Limb (tissue), 2 donors: ENCODE results near the gene HIC2.
"Not testable (repeated sequence)": the region's sequence is repeated elsewhere in the genome, so short reads cannot be mapped to it uniquely, and the experiment has no call there.

Experiments used
- DNase-seq, 2 donors: peaks; one replicate each; pipeline ENCODE4 v3.0.0-alpha.2; 2016; ENCODE audit errors: extremely low spot score in 2 of 2

The HIC2 gene, protein sequence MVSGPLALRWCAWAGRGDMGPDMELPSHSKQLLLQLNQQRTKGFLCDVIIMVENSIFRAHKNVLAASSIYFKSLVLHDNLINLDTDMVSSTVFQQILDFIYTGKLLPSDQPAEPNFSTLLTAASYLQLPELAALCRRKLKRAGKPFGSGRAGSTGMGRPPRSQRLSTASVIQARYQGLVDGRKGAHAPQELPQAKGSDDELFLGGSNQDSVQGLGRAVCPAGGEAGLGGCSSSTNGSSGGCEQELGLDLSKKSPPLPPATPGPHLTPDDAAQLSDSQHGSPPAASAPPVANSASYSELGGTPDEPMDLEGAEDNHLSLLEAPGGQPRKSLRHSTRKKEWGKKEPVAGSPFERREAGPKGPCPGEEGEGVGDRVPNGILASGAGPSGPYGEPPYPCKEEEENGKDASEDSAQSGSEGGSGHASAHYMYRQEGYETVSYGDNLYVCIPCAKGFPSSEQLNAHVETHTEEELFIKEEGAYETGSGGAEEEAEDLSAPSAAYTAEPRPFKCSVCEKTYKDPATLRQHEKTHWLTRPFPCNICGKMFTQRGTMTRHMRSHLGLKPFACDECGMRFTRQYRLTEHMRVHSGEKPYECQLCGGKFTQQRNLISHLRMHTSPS

DNA sequence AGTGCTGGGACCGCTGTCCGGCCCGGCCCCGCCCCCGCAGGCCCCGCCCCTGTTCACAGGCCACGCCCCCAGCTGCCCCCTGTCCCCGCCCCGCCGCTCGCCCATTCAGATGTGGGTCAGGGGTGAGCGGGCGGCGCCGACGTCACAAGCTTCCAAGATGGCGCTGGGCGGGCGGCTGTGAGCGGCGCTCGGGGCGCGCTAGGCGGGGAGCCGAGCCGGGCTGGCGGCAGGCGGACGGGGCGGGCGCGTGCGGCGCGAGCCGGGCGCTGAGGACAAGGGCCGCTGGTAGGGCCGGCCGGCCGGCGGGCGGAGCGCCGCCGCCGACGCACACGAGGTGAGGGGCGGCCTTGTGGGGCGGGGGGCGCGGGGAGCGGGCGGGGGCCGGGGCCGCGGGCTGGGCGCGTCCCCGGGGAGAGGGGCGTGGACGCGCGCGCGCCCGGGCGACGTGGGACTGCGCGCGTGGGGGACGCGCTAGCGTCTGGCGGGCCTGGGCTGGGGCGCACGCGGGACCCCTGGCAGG, at the start of gene HIC2:
Gene HIC2, plus strand, starts transcription at position 145 of the 520 bp plus-strand sequence. CDS start 25,461 bp downstream, outside the sequence.
- not testable (repeated sequence) for DNase-seq

DNA sequence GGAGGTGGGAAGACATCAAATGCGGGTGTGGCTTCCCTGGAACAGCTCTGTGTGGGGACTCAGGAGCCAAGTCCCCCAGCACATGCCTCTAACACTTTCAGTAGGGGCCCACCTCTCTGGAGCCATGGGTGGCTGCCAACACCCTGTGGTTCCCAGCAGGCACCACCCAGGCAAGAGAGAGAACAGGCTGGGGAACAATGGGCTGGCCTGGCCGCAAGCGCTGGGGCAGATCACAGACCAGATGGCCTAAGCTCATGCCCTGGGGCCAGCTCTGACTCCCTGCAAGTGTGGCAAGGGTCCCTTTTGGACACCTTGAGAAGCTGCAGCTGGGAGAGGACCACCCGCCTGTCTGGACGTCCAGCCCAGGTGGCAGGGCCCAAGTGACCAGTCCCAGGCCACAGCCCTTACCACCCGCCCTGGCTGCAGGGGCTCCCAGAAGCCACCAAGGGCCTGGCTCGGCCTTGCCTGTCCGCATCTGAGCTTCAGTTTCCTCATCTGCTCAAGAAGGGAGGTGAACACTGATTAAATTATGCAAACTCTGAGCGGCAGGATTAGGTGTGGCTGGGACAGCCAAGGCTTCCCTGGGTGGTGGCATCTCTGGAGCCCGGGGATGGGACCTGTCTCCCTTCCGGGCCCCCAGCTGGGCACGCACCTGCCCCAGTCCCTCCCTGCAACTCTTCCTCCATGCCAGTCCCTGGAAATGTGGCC, 48.4 kb upstream of the HIC2 start:
- DNase-seq = not testable (repeated sequence)

- DNase-seq = not testable (repeated sequence)
Measured at GRCh38 chr22:21375880-21376279, 41.3 kb upstream of the HIC2 start.

GRCh38 chr22:21383701-21384467, 33.3 kb upstream of the HIC2 start, which contains the start of gene RIMBP3B:
Gene RIMBP3B (plus strand): TSS chr22:21383751. CDS start chr22:21383859, 108 bp downstream.
- not testable (repeated sequence) for DNase-seq

- not testable (repeated sequence) for DNase-seq
Measured at GRCh38 chr22:21384468-21385357, 32.5 kb upstream of the HIC2 start.

DNA sequence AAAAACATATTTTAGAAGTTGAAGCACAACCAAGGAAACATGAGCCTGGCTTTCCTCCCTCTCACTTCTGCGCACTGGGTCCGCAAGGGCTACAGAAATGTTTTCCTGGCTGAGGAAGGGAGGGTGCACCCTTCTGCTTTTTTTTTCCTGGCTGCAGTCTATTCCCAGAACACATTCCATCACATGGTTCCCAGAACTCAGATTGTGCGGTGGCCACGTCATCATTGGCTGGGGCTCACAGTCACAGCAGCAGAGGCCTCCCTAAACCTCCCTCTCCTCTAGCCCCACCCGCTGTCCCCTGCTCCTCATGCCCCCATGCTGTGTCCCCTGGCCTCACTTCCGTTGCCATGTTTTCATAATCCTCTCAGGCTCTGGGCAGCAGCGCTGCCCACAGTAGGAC, 27.7 kb upstream of the HIC2 start:
- DNase-seq = not testable (repeated sequence)

GRCh38 chr22:21390013-21390412, 27.2 kb upstream of the HIC2 start:
- not testable (repeated sequence) for DNase-seq

DNA sequence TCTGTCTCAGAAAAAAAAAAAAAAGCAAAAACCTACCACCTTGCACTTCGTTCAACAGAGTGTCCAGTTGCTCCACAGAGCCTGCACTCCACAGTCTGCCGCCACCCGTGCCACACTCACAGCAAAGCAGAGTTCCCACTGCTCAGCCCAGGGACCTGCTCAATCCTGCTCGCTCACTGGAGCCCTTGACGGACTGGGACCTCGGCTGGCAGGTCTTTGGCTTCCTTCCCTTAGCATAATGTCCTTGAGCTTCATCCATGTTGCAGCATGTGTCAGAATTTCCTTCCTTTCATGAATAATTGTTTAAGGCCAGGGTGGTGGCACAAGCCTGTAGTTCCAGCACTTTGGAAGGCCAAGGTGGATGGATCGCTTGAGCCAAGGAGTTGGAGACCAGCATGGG, 22.6 kb upstream of the HIC2 start:
- not testable (repeated sequence) for DNase-seq

- not testable (repeated sequence) for DNase-seq
Measured at GRCh38 chr22:21401197-21401969, 15.8 kb upstream of the HIC2 start.

GRCh38 chr22:21402763-21403314, 14.3 kb upstream of the HIC2 start:
- not testable (repeated sequence) for DNase-seq

DNA sequence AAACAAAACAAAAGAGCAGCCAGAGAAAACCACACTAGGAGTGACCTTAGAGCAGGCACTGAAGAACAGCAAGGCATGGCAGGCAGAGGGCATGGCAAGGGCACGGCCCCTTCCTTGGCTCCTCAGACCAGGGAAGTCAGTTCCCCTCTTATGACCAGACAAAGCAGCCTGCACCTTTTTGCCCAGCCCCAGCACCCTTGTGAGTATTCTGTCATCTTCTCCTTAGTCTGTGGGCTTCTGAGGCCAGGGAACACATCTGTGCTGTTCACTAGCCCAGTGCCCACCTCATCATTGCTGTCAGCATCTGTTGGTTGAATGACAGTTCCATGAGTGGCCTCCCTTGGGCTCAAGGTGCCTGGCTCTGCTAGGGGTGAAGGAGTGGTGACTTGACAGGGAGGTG, 10.0 kb upstream of the HIC2 start:
- not testable (repeated sequence) for DNase-seq

- not testable (repeated sequence) for DNase-seq
Measured at GRCh38 chr22:21407792-21408191, 9.4 kb upstream of the HIC2 start.

DNA sequence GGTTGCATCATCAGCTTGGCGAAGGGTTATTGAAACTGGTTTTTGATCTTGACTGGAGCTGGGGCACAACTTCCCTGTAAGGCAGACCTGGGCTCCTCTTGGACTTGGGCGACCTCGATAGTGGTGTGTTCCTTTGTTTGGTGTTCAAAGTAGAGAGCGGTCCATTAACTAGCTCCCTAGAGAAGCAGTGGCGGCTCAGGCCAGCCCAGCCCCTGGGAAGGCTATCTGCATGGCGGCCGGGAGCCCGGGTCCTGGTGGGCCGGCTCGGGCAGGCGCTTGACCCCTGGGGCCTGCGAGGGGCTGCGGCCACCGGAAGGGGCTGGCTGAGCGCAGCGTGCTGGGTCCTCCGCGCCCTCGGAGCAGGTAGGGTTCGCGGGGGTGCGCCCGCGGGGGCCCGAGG, 796 bp upstream of the HIC2 start:
- not testable (repeated sequence) for DNase-seq

DNA sequence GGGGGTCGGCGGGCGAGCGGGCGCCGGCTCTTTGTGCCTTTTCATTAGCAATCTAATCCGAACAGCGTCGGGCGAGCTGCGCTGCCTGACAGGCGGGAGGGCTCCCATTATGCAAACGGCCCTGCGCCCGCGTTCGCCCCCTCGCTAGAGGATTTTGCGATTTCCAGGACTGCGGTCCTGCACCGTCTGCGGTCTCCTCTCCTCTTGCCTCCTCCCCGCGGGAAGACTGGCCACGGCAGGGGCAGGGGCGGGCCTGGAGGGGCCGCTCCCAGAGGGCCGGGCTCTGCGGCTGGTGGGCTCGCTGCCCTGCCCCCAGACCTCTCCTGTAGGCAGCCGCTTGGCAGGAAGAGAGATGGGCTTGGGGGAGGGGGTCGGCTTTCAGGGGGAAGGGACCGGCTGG, 682 bp downstream of the HIC2 start:
- DNase-seq = not testable (repeated sequence)

DNA sequence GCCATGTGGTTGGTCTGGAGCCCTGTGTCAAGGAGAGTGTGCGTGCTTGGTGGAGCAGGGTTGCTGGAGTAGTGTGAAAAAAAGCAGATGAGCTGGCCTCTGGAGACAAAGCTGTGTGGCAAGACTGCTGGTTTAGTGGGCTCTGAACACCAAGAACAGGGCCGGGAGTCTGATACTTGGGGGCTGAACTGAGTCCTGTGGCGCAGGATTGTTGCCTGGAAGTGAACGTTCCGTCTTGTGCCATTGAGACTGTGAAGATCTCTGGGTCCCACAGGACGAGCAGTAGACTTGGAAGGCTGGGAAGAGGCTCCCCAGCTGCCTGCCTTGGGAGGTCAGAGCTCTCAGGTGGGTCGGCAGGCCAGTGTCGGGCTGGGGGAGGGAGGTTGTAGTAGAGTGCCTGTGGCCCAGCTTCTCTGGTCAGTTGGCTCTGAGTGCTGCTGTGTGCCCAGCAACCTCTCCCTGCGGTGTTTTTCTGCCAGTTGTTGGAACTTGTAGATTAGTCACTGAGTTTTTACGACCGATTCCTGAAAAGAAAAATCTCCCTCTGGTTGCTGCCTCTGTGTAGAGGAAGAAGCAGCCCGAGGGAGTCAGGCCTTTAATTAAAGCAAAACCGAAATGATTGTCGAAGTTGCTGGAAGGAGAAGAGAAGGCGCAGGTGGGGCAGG, 1.9 kb downstream of the HIC2 start:
- DNase-seq = not testable (repeated sequence)

DNA sequence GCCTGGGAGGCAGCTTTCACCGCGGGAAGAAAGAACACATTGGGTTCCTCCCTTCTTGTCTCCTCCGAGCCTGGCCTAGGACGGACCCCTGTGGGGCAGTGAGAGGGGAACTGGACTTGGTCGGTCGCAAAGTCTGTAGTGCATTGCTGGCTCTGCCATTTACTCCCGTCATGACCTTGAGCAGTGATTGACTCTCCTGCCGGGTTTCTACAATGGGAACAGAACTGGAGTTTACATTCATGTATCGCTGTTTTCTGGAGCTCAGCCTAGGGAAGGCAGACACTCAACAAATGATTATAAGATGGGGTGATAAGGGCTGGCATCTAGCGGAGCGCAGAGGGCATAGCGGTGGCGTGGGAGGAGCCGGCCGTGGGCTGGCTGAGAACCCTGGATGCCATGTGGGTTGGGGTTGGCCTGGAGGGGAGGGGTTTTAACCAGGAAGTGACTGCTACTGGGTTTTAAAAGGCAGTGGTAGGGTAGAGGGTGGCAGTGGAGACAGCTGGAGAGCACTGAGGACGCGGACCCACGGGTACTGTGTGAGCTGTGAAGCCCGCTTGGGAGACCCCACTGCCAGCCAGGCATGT, 3.1 kb downstream of the HIC2 start:
- not testable (repeated sequence) for DNase-seq

- DNase-seq = not testable (repeated sequence)
Measured at GRCh38 chr22:21424084-21424709, 7.0 kb downstream of the HIC2 start.
